ENCODE measurements around the gene GH2.

GH2 gene

DNA sequence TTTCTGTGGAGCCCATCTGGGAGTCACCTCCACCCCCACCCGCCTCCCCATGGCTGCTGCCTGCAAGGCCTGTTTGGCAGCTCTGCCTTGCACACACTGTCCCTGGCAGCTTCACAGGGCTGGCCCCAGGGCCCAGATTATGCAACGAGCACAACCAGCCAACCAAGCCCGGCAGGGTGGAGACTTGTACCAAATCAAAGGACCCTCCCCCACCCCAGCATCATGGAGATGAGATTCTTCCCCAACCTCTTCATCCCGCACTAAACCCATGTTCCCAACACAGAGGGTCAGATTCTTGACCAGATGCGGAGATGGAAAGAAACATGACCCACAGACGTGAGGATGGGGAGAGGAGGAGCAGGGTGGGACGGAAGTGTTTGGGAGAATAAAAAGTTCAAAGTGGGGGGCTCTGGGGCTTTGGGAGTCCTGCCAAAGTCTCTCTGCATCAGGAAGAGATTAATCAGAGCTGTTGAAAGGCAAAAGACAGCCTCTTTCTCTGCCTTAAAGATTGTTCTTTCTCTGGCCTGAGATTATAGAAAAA lies 43.0 kb downstream of the GH2 start:
- DNase-seq: no peak

DNA sequence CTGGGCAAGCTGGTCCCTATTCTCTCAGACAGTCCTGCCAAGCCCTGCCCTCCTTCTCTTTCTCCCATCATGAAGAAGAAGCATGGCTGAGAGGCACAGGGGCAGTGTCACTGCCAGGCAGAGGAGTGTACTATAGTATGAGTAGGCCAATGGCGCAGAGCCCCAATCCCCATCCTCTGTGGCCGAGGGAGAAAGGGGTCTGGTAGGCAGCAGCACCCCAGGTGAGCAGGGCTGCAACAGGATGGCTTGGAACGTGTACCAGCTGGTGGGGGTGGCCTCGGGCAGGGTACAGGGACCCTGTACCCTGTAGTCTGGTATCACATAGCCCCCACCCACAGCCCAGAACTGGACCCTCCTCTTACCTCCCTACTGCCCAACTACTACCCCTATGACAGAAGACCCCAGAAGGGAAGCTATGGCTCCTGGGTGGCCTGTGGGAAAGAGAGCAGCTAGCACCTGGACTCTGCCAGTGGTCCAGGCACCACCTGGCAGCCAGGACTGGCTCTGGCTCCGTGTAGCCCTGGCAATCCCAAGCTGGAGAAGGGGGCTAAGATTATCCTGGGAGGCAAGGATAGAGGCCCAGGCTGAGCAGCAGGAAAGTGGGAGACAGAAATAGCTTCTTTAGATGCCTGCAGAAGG lies 43.7 kb downstream of the GH2 start:
- no peak for DNase-seq

DNA sequence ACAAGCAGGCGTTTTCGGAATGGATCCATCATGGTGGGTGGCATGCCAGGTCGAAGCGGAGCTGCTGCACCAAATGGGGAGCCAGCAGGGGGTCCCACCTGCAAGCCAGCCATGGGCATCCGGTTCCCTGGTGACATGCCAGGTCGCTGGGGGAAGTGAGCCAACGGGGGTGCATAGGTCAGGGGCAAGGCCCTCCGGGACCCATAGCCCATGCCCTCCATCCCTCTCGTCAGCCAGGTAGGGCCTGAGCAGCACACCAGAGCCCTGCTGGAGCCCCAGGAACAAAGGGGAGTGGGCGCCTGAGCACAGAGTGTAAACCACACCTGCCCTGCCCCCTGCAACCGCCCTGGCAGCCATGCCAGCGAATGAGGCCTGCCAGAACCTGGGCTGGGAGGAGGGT lies 44.3 kb downstream of the GH2 start:
- DNase-seq: no peak

DNA sequence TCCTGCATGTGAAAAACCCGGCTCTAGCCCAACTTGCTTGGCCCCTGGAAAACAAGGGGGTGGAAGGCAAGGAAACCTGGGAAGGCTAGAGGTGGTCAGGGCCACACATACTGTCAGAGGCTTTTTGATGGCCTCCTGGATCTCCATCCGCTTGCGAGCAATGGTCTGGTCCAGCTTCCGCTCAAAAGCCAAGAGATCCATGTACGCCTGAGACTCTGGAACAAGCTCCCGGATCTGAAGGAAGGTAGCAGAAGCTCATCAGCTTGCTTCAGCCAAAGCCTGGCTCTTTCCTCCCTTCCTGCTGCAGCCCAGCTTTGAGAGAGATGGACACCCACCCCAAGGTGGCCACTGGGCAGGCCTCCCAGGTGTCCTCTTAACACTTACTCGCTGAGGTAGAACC lies 44.9 kb downstream of the GH2 start:
- no peak for DNase-seq

- DNase-seq: no peak
These were observed 46.5 kb downstream of the GH2 start for GRCh38 chr17:63835167-63835720.

GRCh38 chr17:63834431-63835166 lies 47.1 kb downstream of the GH2 start:
- DNase-seq: peak; percentile 85

DNA sequence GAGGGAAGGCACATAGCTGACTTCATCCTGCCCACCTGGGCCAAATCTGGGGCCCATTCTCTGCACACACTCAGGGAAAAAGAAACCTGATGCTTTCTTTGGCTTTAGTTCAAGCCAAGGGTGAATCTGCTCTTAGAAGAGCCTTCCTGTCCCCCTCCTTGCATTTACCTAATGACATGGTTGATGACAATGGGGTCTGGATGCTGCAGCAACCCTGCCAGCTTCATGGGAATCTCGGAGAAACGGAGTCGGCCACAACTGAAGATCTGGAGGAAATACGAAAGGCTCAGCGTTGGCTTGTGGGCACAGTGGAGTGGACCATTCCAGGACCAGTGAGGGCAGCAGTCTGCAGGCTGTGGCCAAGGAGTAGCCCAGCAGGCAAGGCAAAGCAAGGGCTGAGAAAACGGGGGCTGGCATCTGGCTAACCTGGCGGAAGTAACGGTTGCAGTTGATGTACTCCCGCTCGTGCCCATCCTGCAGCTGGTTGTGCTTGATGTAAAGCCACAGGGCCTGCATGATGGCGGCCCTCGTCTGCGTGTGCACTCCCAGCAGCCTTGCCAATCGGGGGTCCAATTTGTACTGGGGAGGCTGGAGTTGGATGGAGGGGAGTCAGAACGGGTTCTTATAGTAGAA lies 47.9 kb downstream of the GH2 start:
- no peak for DNase-seq

GRCh38 chr17:63833026-63833740 lies 48.6 kb downstream of the GH2 start:
- no peak for DNase-seq

DNA sequence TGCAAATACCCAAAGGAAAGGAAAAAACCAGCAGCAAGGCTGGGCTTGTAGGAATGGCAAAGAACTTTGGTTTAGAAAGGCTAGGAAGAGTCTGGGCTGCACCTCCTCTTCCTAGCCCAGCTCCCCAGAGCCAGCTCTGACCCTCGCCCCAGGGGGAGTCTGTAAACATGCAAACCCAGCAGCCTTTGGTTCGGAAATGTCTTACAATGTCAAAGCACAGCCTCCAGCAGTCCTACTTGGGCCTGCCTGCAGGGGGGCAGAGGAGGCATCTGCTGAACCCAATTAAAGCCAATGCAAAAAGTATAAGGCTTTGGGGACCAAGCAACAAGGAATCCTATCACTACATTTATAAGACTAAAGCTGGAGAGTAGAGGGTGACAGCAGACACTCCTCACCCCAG lies 49.3 kb downstream of the GH2 start:
- no peak for DNase-seq

- no peak for DNase-seq
These were observed 49.7 kb downstream of the GH2 start for GRCh38 chr17:63832014-63832413.

GRCh38 chr17:63831505-63831904 lies 50.2 kb downstream of the GH2 start:
- no peak for DNase-seq

- DNase-seq: no peak
These were observed 50.7 kb downstream of the GH2 start for GRCh38 chr17:63830904-63831491.

DNA sequence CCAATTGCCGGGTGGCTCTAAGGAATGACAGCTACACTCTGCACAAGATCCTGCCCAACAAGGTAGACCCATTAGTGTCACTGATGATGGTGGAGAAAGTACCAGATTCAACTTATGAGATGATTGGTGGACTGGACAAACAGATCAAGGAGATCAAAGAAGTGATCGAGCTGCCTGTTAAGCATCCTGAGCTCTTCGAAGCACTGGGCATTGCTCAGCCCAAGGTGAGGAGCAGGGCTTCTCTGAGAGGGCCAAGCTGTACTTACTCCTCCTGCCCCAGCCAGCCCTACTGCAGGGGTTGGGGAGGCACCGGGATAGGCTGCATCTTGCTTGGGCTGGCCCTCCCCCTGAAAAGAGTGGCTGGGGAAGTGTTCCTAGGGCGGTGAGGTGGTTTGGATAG lies 51.5 kb downstream of the GH2 start:
- DNase-seq: no peak
